K562 (cell line): ENCODE measurements around the gene EOGT. TPM values are rescaled to one million over a fixed set of nuclear protein-coding genes. Genes with fewer than 3 reads are reported as not detected.

Experiments used
- ARID4B ChIP-seq: sonication (generic); formaldehyde crosslinking; IDR thresholded peaks from 2 replicates; pipeline ENCODE4 v1.8.0; 2022; ENCODE audit warnings: mild to moderate bottlenecking, missing genetic modification reagents
- GMEB1 ChIP-seq: fragments of 250-450 bp; sonication (Bioruptor Pico); IDR thresholded peaks from 2 replicates; pipeline ENCODE4 v1.4.0; 2020; ENCODE audit warnings: mild to moderate bottlenecking
- THRAP3 ChIP-seq: fragments of 450-650 bp; IDR thresholded peaks from 2 replicates; pipeline ENCODE4 v1.6.1; 2016; ENCODE audit warnings: mild to moderate bottlenecking, inconsistent platforms, borderline replicate concordance
- ZNF184 ChIP-seq: sonication (generic); formaldehyde crosslinking; IDR thresholded peaks from 2 replicates; pipeline ENCODE4 v1.5.0; 2020; ENCODE audit warnings: missing genetic modification reagents
- ZNF592 ChIP-seq: fragments of 450-650 bp; IDR thresholded peaks from 2 replicates; pipeline ENCODE4 v1.6.1; 2017; ENCODE audit warnings: antibody characterized with exemption, mild to moderate bottlenecking
- polyA plus RNA-seq, 8 experiments: library from polyadenylated mRNA; depleted of rRNA in 4 of 8; stranded (reverse) in 5 of 8; unstranded in 3 of 8; fragments of >200 nt; fragmentation: Nextera tagmentation in 2 of 8; fragmentation: Illumina TruSeq in 1 of 8; extraction: Ambion mirVana in 2 of 8; extraction: Trizol in 1 of 8; gene quantifications; 2 replicates each; pipeline versions ENCODE4 v1.2.1 to v1.2.3, GENCODE V29; 2011 to 2014; ENCODE audit warnings: inconsistent platforms in 1 of 8, missing spikeins in 1 of 8
- total RNA-seq, 7 experiments: library from RNA; depleted of rRNA in 6 of 7; stranded (reverse); fragments of >200 nt in 6 of 7; fragmentation: Illumina TruSeq in 2 of 7; extraction: Trizol in 2 of 7; gene quantifications; 2 replicates each; pipeline versions ENCODE4 v1.2.1 to v1.2.3, GENCODE V29; 2011 to 2021; ENCODE audit warnings: low replicate concordance in 1 of 7

The EOGT gene
- total and polyA plus RNA-seq, 9 of the 15 experiments (the other 6 are each of a cell fraction or from before 2014, with no cell fraction given): 3.6 to 17.9 (median 7.4) TPM

- TF ChIP-seq ARID4B (CRISPR knock-in tag) (no peak), ZNF592 (no peak), THRAP3 (no peak), ZNF184 (CRISPR knock-in tag) (no peak), GMEB1 (CRISPR knock-in tag) (no peak)
Observed at GRCh38 chr3:68963376-68963775, 50.1 kb downstream of the EOGT start (continued).
